Measurements from ENCODE around the gene ZYG11B. TPM values are rescaled to one million over a fixed set of nuclear protein-coding genes. Genes with fewer than 3 reads are reported as not detected.
"Not testable (repeated sequence)": the region's sequence is repeated elsewhere in the genome, so short reads cannot be mapped to it uniquely, and the experiment has no call there.

ZYG11B gene
- total RNA-seq (2014; rRNA removed; shearing (Covaris generic)), result 23.6 and 27.5 TPM in 2 replicates

DNA sequence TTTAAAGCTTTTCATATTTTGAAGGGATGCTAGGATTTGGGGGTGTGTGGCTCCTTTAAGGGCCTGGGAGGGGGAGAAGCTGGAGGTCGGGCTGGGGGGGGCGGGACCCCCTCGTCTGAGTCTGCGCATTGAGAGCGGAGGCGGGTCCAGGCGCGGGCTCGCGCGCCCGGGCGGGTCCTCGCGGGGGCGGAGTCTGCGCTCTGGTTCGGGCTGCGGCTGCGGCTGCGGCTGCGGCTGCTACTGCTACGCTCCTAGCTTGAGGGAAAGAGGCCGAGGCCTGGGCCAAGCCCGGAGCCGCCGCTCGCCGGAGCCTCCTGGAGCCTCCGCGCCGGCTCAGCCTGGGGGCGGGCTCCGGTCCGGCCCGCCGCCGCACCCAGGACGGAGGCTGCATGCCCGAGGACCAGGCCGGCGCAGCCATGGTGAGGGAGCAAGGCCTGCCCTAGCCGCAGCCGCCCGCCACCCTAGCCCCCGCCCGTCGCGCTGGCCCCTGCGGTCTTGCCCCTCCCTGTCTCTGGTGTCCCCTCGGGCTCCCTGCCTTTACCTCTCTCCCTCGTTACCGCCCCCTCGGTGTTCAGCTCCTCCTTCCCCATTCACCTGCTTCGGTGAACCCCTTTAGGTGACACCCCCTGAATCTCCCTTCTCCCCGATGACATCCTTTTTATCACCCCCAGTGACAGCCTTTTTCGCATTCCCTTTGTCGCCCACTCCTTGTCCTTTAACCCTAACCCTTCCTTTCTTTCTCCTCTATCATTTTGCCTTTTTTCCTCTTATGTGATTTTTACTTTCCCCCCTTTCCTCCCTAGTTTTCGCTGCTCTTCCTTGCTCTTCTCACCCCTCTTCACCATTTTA, at the start of gene ZYG11B:
ZYG11B (plus strand) TSS at position 189 of the 849 bp plus-strand sequence; CDS start at position 390, 201 bp downstream.
- peak; percentile 87 for DNase-seq (ENCODE audit: low read depth)

DNA sequence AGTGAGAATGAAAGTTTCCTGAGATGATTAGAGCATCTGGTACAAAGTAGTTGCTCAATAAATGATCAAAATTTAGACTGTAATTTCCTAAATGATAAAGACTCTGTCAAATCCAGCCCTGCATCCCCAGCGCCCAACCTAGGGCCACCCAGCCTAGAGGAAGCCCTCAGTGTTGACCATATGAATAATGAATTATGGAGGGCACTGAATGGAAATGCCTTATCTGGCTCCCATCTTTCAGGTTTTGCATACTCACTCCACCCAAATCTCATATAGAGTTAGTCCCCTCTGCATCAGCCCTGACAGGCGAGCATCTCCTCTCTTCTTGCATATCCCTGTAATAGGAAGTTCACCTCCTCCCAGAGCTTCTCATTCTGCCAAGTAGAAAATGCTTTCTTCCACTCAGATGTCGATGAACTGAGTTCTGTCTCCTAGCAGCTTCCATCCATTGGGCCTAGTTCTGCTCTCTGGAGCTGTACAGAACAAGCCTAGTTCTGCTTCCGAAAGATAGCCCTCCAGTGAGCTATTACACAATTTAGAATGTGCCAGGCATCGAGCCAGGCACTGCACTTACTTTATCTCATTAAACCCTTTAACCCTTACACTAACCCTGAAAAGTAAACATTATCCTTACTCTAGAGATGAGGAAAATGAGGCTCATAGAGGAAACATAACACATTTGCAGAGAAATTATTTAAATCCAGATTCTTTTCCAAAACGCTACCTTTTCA, 49.0 kb upstream of the ZYG11B start:
- DNase-seq (ENCODE audit: low read depth), result no peak

DNA sequence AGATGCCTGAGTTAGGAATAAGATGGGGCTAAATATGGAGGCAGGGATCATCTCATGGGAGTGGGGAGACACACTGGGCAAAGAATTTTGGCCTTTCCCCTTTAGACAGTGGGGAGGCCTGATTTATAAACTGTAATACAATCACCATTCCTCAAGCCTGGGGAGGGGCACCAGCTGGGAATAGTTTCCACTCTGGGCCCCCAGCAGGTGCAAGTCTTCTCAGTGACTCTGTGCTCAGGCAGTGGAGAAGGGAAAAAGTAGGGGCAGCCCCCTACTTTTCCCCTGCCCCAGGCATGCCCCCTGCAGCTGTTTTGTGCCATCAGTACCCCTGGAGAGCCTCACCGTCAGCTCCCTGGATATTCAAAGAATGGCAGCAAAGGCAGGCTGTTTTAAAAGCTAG, 47.2 kb upstream of the ZYG11B start:
- no peak for DNase-seq (ENCODE audit: low read depth)

DNA sequence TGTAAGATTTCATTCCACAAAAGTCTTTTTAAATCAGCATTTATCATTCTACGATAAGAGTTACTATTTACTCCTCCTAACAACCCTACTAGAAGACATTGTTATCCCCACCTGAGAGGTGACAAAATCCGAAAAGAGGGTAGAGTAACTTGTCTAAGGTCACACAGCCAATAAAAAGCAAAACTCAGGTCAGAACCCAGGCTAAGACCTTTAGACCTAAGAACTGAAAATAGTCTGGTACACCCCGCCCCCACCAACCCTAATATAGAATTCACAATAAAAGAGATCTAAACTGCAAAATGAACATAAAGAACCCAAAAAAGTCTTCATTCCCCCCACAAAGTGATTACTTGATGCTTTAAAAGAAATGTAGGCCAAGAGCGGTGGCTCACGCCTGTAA, 46.8 kb upstream of the ZYG11B start:
- DNase-seq (ENCODE audit: low read depth), result no peak

DNA sequence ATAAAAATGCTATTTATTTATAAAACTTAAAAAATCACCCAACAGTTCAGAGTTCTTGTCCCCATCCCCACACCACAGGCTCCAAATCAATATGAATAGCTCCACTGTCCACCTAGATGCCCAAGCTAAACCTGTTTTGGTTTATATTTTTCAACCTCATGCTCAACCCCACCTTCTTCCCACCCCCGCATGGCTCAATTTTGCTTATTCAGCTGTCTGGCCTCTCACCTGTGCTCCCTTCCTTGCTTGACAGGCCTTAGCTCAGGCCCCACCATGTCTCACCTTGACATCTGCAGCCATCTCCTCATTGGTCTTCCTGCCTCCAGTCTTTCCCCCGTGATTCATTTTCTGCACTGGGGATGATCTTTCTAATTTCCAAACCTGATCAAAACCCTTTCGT, 45.9 kb upstream of the ZYG11B start:
- no peak for DNase-seq (ENCODE audit: low read depth)

DNA sequence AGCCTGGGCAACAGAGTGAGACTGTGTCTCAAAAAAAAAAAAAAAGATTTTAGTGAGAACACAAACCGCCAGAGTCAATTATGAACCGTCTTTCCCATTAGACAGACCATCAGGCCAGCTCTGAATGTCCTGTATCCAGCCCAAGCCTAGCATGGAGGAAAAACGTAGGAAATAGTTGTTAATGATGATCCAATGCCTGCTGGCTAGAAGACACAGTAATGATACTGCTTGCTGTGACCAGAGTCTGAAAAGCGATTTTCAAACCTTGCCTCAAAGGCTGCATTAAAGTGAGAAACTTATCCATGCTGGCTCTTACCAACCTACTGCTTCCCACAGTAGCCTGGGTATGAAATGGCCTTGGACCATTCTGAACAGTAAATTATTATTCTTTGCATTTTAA, 45.1 kb upstream of the ZYG11B start:
- no peak for DNase-seq (ENCODE audit: low read depth)

DNA sequence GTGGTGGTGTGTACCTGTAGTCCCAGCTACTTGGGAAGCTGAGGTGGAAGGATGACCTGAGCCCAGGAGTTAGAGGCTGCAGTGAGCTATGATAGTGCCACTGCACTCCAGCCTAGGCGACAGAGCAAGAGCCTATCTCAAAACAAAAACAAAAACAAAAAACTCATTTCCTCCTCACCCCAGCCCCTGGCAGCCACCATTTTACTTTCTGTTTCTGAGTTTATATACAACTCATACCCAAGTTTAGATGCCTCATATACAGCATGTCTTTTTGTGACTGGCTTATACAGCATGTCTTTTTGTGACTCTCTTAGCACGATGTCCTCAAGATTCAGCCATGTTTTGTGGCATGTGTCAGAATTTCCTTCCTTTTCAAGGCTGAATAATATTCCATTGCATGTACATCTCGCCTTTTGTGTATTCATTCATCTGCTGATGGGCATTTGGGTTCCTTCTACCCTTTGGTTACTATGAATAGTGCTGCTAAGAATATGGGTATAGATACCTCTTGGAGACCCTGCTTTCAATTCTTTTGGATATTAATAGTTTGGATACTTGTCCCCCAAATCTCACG, 42.8 kb upstream of the ZYG11B start:
- DNase-seq (ENCODE audit: low read depth), result no peak

DNA sequence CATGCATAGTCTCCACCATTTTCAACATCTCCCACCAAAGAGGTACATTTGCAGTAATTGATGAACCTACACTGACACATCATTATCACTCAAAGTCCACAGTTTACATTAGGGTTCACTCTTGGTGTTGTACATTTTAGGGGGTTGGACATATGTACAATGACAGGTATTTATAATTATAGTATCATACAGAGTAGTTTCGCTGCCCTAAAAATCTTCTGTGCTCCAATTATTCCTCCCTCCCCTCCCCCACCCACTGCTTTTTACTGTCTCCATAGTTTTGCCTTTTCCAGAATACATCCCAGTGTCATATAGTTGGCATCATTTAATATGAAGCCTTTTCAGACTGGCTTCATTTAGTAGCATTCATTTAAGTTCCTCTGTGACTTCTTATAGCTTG, 41.7 kb upstream of the ZYG11B start:
- DNase-seq (ENCODE audit: low read depth), result no peak

DNA sequence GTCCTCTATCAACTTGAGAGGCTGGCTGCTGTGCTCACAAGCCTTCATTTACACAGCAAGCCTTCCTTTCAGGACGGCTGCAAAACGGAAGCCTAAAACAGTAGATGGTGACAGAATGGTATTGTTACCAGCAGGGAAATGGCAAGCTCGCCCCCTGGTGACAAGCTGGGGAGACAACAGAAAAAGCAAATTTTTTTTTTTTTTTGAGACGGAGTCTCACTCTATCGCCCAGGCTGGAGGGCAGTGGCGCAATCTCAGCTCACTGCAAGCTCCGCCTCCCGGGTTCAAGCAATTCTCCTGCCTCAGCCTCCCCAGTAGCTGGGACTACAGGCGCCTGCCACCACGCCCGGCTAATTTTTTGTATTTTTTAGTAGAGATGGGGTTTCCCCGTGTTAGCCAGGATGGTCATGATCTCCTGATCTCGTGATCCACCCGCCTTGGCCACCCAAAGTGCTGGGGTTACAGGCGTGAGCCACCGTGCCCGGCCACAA, 39.9 kb upstream of the ZYG11B start:
- DNase-seq (ENCODE audit: low read depth), result peak; percentile 62

DNA sequence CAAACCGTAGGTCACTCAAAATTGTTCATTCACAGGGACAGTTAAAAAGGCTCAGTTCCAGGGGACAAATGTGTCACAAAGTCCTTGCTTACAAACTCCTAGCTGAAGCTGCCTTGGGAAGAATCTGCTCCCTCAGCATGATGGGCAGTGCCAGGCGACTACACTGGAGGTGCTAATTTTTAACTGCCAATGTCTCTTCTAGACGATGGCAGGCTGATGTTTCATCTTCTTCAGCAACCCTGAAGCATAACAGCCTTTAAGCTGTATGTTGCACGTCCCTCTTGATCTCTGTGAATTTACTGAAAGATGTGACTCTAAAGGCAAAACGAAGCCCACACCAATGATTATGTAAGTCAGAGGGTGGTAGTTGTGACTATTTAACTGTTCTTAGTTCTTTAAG, 39.4 kb upstream of the ZYG11B start:
- no peak for DNase-seq (ENCODE audit: low read depth)

DNA sequence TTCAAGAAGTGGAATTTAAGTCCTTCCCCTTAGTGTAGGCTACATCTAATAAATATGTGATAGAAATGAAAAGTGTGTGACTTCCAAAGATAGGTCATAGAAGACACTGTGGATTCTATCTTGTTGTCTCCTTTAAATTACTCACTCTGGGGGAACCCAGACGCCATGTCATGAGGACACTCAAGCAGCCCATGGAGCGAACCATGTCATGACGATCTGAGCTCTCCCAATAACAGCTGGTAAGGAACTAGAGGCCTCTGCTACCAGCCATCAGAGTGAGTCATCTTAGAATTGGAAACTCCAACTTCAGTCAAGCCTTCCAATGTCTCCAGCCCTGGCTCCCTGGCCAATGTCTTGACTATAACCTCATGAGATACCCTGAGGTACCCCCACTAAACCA, 34.4 kb upstream of the ZYG11B start:
- peak; percentile 28 for DNase-seq (ENCODE audit: low read depth)

DNA sequence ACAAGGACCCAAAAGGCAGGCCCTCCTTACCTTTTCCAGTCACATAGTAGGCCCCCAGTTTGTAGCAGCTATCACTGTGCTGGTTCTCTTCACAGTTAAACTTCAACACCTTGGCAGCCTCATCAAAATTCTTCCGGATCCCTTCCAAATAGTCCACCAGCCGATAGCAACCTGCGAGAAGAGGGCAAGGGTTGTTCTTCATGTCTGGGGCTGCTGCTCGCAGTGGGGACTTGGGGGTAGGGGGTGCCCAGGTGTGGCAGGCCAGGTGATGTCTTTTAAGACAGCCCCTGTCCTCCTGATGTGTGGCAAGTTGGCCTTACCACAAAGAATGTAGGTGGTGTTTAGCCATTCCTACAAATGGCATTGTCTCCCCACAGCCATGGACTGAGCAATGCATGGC, 33.6 kb upstream of the ZYG11B start:
- no peak for DNase-seq (ENCODE audit: low read depth)

DNA sequence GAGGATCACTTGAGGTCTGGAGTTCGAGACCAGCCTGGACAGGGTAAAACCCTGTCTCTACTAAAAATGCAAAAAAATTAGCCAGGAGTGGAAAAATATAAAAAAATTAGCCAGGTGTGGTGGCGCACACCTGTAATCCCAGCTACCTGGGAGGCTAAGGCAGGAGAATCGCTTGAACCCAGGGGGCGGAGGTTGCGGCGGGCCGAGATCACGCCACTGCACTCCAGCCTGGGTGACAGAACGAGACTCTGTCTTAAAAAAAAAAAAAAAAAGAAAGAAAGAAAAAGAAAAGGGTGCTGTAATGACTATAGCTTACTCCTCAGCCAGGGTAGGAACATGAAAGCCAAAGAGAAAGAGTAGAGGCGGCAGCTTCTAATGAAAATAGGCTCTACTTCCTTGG, 32.9 kb upstream of the ZYG11B start:
- DNase-seq (ENCODE audit: low read depth), result not testable (repeated sequence)

DNA sequence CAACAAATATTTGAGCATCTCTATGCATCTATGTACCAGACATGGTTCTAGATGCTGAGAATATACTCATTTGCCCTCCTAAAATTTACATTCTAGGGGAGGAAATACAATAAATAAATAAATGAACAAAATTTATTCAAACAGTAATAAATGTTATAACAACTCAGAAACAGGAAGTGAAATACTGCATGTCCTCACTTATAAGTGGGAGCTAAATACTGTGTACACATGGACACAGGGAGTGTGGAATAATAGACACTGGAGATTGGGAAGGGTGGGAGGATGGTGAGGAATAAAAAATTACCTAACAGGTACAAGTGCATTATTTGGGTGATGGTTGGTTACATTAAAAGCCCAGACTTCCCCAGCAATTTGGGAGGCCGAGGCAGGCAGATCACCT, 32.4 kb upstream of the ZYG11B start:
- no peak for DNase-seq (ENCODE audit: low read depth)

DNA sequence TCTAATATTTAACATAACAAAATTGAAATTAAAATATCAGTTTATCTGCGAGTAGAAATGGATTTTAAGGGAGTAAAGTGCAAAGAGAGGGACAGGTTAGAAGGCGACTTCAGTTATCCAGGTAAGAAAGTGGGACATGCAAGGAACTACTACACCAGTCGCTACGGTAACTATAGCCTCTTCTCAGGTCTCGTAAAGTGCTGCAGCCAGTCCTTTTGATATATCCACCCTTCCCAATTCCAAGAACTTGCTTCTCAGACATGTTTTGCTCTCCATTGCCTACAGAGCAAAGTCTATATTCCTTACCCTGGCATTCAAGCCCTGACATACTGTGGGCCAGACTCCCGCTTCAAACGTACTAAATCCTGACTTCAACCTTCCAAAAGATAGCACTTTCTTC, 30.6 kb upstream of the ZYG11B start:
- DNase-seq (ENCODE audit: low read depth), result no peak

DNA sequence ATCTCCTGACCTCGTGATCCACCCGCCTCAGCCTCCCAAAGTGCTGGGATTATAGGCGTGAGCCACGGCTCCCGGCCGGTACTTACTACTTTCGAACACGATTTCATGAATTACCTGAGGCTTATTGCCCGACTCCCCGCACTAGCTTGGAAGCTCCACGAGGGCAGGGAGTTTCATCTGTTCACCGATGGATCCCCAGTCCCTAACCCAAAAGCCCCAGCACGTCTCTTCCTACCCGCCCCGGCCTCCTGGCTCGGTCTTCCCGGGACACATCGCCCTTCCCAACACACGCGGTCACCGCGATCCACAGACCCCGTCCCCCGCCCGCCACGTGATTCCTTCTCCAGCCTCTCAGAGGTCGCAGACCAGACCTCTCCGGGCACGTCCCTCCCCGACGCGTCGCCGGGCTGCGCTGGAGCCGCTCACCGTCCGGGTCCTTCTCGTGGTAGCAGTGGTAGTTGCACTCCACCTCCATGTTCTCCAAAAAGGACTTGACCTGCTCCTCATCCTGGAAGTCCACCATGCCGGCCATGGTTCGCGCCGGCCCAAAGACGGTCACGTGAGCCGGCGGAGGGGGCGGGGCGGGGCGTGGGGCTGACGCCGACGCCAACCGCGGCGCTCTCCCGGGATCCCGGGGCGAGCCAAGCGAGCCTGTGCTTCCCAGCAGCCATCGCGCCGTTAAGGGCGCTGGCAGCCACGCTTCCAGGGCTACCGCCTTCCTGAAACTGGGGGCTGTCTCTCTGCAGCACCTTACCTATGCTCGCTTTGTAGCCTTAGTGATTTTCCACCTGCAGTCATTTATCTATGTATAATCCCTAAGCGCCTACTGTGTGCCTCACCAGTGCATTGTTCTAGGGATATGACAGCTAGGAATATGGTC, 28.2 kb upstream of the ZYG11B start, which contains the start of gene COA7:
COA7 (minus strand) TSS at position 553 of the 880 bp plus-strand sequence; CDS start at position 532, 21 bp downstream.
- peak; percentile 82 for DNase-seq (ENCODE audit: low read depth)

DNA sequence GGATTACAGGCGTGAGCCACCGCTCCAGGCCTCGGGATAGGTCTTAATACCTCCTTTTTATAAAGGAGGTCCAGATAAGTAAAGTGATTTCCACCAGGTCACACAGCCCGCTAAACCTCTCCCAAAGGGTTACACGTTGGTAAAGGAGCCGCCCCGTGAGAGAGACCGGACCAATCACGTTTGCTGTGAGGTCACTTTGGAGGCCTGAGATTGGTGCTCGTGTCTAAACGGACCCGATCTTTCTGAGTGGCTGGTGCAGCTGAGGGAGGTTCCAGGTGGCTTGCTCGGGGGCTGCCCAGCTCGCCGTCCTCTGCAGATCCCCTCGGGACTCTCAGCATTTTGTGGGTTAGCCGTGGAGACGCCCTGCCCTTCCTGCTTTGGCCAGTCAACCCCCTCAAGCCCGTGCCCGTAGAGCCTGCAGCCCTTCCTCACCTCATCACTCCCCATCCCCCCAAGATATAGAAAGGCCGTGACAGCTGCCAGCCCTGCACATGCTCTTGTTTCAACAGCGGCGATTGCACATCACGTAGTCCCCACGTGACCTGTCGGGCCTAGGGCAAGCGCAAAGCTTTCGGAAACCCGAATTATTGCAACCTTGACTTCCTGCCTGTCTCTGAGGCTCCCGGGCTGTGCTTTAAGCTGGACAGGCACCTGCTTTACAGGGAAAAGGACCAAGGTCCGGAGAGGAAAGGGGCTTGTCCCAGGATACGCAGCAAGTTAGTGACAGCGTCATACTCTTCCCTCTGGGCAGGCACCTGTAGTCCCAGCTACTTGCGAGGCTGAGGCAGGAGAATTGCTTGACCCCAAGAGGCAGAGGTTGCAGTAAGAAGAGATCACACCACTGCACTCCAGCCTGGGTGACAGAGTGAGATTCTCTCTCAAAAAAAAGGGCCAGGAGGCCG, 23.1 kb upstream of the ZYG11B start:
- DNase-seq (ENCODE audit: low read depth), result peak; percentile 93

DNA sequence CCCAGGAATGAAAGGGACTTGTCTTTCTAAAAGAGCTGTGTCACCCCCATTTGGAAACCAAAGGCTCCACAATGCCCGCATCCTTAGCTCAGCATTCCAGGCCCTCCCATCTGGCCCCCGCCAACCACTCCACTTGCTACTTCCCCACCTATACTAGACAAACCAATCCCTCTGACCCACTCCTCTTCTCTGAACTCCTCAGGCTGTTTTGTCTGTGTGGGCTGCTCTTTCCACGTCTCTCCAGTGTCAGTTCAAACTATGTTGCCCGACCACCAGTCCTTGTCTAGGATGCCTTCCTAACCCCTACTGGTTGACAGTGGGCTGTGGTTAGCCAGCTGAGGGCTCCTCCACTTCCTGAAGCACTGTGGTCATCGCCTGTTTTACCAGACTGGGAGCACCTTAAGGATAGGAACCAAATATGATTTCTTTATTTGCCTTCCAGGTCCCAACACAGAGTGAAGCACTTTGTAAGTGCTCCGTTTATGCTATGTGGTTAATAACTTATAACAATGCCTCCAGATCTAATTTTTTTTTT, 20.1 kb upstream of the ZYG11B start:
- no peak for DNase-seq (ENCODE audit: low read depth)

DNA sequence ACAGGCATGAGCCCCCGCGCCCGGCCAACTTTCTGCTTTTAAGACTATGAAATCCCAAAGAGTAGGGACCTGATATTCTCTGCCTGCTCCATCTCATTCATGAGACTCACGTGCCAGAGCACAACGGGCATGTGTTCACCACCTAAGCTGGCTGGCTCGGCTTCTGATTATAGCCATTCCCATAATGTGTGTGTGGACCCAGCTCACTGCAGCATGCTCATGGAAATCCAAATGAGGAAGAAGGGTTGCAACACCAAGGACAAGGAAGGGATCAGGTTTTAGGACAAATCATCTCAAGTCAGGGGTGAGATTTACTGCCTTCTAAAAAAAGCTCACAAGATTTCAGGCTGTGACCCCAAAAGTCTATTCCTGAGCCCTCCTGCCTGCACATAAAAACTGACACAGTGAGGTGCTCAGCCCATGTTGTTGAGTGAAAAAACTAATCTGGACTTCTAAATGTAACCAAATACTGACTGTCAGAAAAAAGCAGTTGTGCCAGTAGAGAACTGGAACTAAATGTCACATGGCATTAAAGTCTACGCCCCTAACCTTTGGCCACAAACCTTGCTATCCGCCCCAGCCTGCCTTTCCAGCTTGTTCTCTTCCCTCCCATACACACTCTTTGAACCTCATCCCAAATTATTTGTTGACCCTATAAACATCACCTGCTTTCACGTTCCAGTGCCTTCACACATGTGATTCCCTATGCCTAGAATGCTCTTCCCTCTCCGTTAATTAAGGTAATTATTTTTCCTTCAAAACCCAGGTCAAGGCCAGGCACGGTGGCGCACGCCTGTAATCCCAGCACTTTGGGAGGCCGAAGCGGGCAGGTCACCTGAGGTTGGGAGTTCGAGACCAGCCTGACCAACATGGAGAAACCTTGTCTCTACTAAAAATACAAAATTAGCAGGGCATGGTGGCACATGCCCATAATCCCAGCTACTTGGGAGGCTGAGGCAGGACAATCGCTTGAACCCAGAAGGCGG, 19.0 kb upstream of the ZYG11B start:
- DNase-seq (ENCODE audit: low read depth), result no peak

Data from RPMI7951 (cell line).